Gastroesophageal sphincter (tissue), 4 donors: Measurements from ENCODE around the gene NDRG3. TPM values are rescaled to one million over a fixed set of nuclear protein-coding genes. Genes with fewer than 3 reads are reported as not detected.

Experiments
- ATAC-seq: fragments of 150-250 bp; one replicate; pipeline ENCODE4 v1.9.1; 2016; ENCODE audit warnings: mild to moderate bottlenecking, moderate library complexity
- H3K27ac ChIP-seq, 4 donors: fragments of 200-600 bp; sonication (generic) in 3 of 4; 1 replicate in 3 of 4; 2 replicates in 1 of 4; pipeline ENCODE4 v1.5.1; 2016 to 2019
- H3K27me3 ChIP-seq: fragments of 200-600 bp; sonication (generic); one replicate; pipeline ENCODE4 v1.5.1; 2019
- H3K36me3 ChIP-seq, 2 donors: fragments of 200-600 bp; sonication (generic); one replicate each; pipeline ENCODE4 v1.5.1; 2019; ENCODE audit warnings: control low read depth in 1 of 2
- H3K4me1 ChIP-seq, 3 donors: fragments of 200-600 bp; sonication (generic); 1 replicate in 2 of 3; 2 replicates in 1 of 3; pipeline ENCODE4 v1.5.1; 2016 to 2019; ENCODE audit warnings: control low read depth in 2 of 3
- H3K4me3 ChIP-seq, 2 donors: fragments of 200-600 bp; sonication (generic); one replicate each; pipeline ENCODE4 v1.5.1; 2019; ENCODE audit warnings: mild to moderate bottlenecking in 1 of 2, moderate library complexity in 1 of 2
- H3K9me3 ChIP-seq, 3 donors: fragments of 200-600 bp; sonication (generic); one replicate each; pipeline ENCODE4 v1.5.1; 2017 to 2019; ENCODE audit warnings: control low read depth in 2 of 3
- CTCF ChIP-seq, 4 experiments: fragments of 200-600 bp in 2 of 4; fragments of 450-650 bp in 2 of 4; sonication (generic) in 1 of 4; IDR thresholded peaks; one replicate each; pipeline ENCODE4 v1.5.1; 2017 to 2019; ENCODE audit warnings: antibody characterized with exemption in 4 of 4, mild to moderate bottlenecking in 2 of 4, moderate library complexity in 2 of 4
- EP300 ChIP-seq: sonication (generic); formaldehyde crosslinking; IDR thresholded peaks from one replicate; pipeline ENCODE4 v1.6.1; 2017; ENCODE audit warnings: antibody characterized with exemption, mild to moderate bottlenecking
- POLR2A ChIP-seq, 2 donors: fragments of 450-650 bp; IDR thresholded peaks; one replicate each; pipeline ENCODE4 v1.6.1; 2017; ENCODE audit warnings: antibody characterized with exemption in 2 of 2, mild to moderate bottlenecking in 2 of 2, moderate library complexity in 1 of 2
- POLR2AphosphoS5 ChIP-seq: sonication (generic); formaldehyde crosslinking; IDR thresholded peaks from one replicate; pipeline ENCODE4 v1.6.1; 2017; ENCODE audit warnings: antibody characterized with exemption
- whole genome bisulfite sequencing, 2 donors: methylation state at CpG; one replicate each; pipeline ENCODE4 v1.1.5; 2018; ENCODE audit warnings: low coverage in 1 of 2; 5-methylcytosine and 5-hydroxymethylcytosine counted together
- total RNA-seq, 4 donors: library from RNA; depleted of rRNA; stranded (reverse); fragments of >200 nt; gene quantifications; one replicate each; pipeline ENCODE4 v1.1.0, GENCODE V29; 2016

NDRG3 gene
- total RNA-seq, 4 donors from 2014 or later = 13.3 to 37.1 (median 26.0) TPM

DNA sequence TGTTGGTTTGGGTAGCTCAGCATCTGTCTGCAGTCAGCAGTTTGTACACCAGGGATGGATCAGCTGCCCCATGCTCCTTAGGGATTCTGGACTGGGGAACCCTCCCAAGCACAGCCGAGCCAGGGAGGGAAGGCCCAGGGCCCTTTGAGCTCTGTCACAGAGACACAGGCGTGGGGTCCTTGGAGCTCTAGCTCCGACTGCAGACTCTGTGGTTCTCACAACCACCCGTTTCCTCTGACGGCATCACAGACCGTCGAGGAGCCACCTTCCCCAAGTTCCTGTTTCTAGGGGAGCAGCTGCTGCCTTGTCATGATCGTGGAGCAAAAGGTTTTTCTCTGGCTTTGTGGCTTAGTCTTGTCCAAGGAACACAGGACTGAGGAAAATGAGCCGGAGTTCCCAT is 99.9 kb downstream of the NDRG3 start, which contains the start of gene SLA2:
Gene SLA2, minus strand, starts transcription at position 199 of the 400 bp plus-strand sequence. CDS start 4,861 bp downstream, outside the sequence.
- H3K27ac ChIP-seq = no peak within 1 kb of the TSS
- no peak for ATAC-seq
- H3K36me3 ChIP-seq = peaks cover 0 to under 1% of the 10 kb centered on the region in 2 donors
- no peaks in the 10 kb centered on the region for H3K9me3 ChIP-seq
- no peaks in the 10 kb centered on the region for H3K27me3 ChIP-seq
- no peak within 1 kb of the TSS for H3K4me3 ChIP-seq
- H3K4me1 ChIP-seq = no peaks in the 10 kb centered on the region
- TF ChIP-seq CTCF (IDR thresholded peaks at IDR 0.05) (no peak), EP300 (no peak), POLR2A (IDR thresholded peaks at IDR 0.05) (no peak), POLR2AphosphoS5 (no peak)
- 20% methylated on average over 3 of the region's 9 CpGs; no CpG with 5 or more reads in 1 of the 2 donors for WGBS, 2 donors

DNA sequence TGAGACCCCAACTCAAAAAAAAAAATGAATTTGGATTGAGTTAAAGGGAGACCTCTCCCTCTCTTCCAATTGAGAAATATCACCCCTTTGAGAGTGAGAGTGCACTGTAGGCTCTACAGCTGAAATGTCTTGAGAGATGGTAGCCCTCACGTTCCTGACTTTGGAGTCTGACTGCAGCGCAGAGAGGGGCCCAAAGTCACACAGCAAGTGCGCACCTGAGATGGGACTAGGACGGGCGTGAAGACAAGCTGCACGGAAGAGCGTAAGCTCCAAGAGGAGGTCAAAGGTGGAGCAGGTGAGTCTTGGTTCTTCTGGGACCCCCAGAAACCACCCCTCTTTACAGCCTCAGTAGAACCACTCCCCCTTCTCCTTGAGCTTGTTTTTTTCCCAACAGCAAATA is 100.5 kb downstream of the NDRG3 start:
- no peaks in the 10 kb centered on the region for H3K27me3 ChIP-seq
- no peaks in the 10 kb centered on the region for H3K9me3 ChIP-seq
- ATAC-seq = no peak
- 91 to 92% methylated on average over 7 of the region's 7 CpGs for WGBS, 2 donors
- H3K27ac ChIP-seq = no peak overlapping the region
- TF ChIP-seq CTCF (IDR thresholded peaks at IDR 0.05) (no peak), POLR2A (IDR thresholded peaks at IDR 0.05) (no peak), POLR2AphosphoS5 (no peak), EP300 (no peak)
- H3K36me3 ChIP-seq = no peaks in the 10 kb centered on the region
- no peaks in the 10 kb centered on the region for H3K4me1 ChIP-seq
- H3K4me3 ChIP-seq = no peak overlapping the region

- WGBS, 2 donors = 62 to 65% methylated on average over 4 to 7 of the region's 7 CpGs
- Histone ChIP-seq H3K27me3 (no peaks in the 10 kb centered on the region), H3K9me3 (no peaks in the 10 kb centered on the region), H3K27ac (no peak overlapping the region), H3K36me3 (no peaks in the 10 kb centered on the region), H3K4me1 (no peaks in the 10 kb centered on the region), H3K4me3 (no peak overlapping the region)
- TF ChIP-seq POLR2A (IDR thresholded peaks at IDR 0.05) (no peak), EP300 (no peak), CTCF (IDR thresholded peaks at IDR 0.05) (no peak), POLR2AphosphoS5 (no peak)
- no peak for ATAC-seq
Observed at GRCh38 chr20:36644706-36645095, 101.2 kb downstream of the NDRG3 start.

GRCh38 chr20:36644032-36644705 is 101.7 kb downstream of the NDRG3 start:
- Histone ChIP-seq H3K36me3 (no peaks in the 10 kb centered on the region), H3K4me3 (no peak overlapping the region), H3K9me3 (no peaks in the 10 kb centered on the region), H3K27me3 (no peaks in the 10 kb centered on the region), H3K27ac (no peak overlapping the region), H3K4me1 (no peaks in the 10 kb centered on the region)
- TF ChIP-seq EP300 (no peak), POLR2AphosphoS5 (no peak), POLR2A (IDR thresholded peaks at IDR 0.05) (no peak), CTCF (IDR thresholded peaks at IDR 0.05) (no peak)
- 80 to 83% methylated on average over 2 to 4 of the region's 5 CpGs for WGBS, 2 donors
- no peak for ATAC-seq

DNA sequence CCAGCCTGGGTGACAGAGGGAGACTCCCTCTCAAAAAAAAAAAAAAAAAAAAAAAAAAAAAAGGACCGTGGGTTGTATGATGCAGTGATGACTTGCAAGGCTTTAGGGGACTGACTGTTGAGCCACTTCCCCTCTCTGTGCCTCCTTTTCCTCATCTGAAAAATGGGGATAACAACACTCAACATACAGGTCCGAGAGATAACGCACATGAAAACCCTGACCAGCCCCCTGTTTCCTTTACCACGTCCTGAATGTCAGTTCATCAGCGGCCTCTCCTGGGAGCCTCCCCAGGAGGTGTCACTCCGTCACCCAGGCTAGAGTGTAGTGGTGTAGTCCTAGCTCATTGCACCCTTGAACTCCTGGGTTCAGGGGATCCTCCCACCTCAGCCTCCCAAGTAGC is 103.8 kb downstream of the NDRG3 start:
- ATAC-seq = no peak
- WGBS, 2 donors = 60 to 86% methylated on average over 1 to 3 of the region's 6 CpGs
- Histone ChIP-seq H3K9me3 (no peaks in the 10 kb centered on the region), H3K4me3 (no peak overlapping the region), H3K27ac (no peak overlapping the region), H3K4me1 (no peaks in the 10 kb centered on the region), H3K36me3 (no peaks in the 10 kb centered on the region), H3K27me3 (no peaks in the 10 kb centered on the region)
- no peak for TF ChIP-seq CTCF (IDR thresholded peaks at IDR 0.05)
- TF ChIP-seq EP300 = no peak
- no peak for TF ChIP-seq POLR2A (IDR thresholded peaks at IDR 0.05)
- no peak for TF ChIP-seq POLR2AphosphoS5
